Right lung (tissue), 10 donors: ENCODE results near the gene PTF1A. TPM values are rescaled to one million over a fixed set of nuclear protein-coding genes. Genes with fewer than 3 reads are reported as not detected.
A peak's percentile ranks its signal among the peaks of the same experiment; 100 is the strongest.

Experiments used
- DNase-seq, 2 donors: peaks; one replicate each; pipeline ENCODE4 v3.0.0-alpha.2; 2013
- long read RNA-seq, 8 donors: transcript quantifications; one replicate each; lab custom pipeline, GENCODE V29; 2026
- polyA plus RNA-seq, 5 donors: library from polyadenylated mRNA; unstranded; fragments of 120-200 nt; gene quantifications; one replicate each; pipeline versions ENCODE4 v1.2.1 to v1.2.3, GENCODE V29; 2013; ENCODE audit warnings: inconsistent platforms in 1 of 5, low replicate concordance in 1 of 5; ENCODE audit not compliant: insufficient read length in 5 of 5, insufficient read depth in 1 of 5

The PTF1A gene
- under 1 TPM in 1 of 5 donors, not detected in 4; 0.36 TPM for polyA plus RNA-seq
- long read RNA-seq, donor 1: 0 reads
- long read RNA-seq, donor 2: 0 reads
- long read RNA-seq, donor 3: 0 reads
- long read RNA-seq, donor 4: 0 reads
- long read RNA-seq, donor 5: 0 reads
- long read RNA-seq, donor 6: 0 reads
- long read RNA-seq, donor 7: 0 reads
- long read RNA-seq, donor 8: 0 reads

GRCh38 chr10:23191764-23192711 lies at the start of gene PTF1A:
Gene PTF1A (plus strand): TSS chr10:23192312. CDS start chr10:23192531, 219 bp downstream.
- DNase-seq: no peak

GRCh38 chr10:23146258-23146657 lies 45.9 kb upstream of the PTF1A start:
- DNase-seq: no peak

GRCh38 chr10:23147035-23147434 lies 45.1 kb upstream of the PTF1A start:
- DNase-seq: no peak

GRCh38 chr10:23148214-23148613 lies 43.9 kb upstream of the PTF1A start:
- no peak for DNase-seq

- no peak for DNase-seq
These were observed 42.0 kb upstream of the PTF1A start for GRCh38 chr10:23150091-23150490.

GRCh38 chr10:23150610-23151009 lies 41.5 kb upstream of the PTF1A start:
- no peak for DNase-seq

GRCh38 chr10:23151071-23151470 lies 41.0 kb upstream of the PTF1A start:
- DNase-seq: no peak

- no peak for DNase-seq
These were observed 36.9 kb upstream of the PTF1A start for GRCh38 chr10:23155169-23155568.

GRCh38 chr10:23156447-23157150 lies 35.5 kb upstream of the PTF1A start:
- DNase-seq: no peak

GRCh38 chr10:23157239-23157681 lies 34.9 kb upstream of the PTF1A start:
- DNase-seq: no peak

- DNase-seq: no peak
These were observed 34.3 kb upstream of the PTF1A start for GRCh38 chr10:23157691-23158369.

- DNase-seq: peak; percentile 38 to 52
These were observed 33.7 kb upstream of the PTF1A start for GRCh38 chr10:23158370-23158769.

GRCh38 chr10:23171232-23171876 lies 20.8 kb upstream of the PTF1A start:
- DNase-seq: peak in 1 of 2 donors; percentile 42

GRCh38 chr10:23172429-23173213 lies 19.5 kb upstream of the PTF1A start:
- no peak for DNase-seq

GRCh38 chr10:23173214-23174073 lies 18.7 kb upstream of the PTF1A start:
- DNase-seq: no peak

- DNase-seq: no peak
These were observed 17.8 kb upstream of the PTF1A start for GRCh38 chr10:23174074-23174976.

- DNase-seq: no peak
These were observed 17.1 kb upstream of the PTF1A start for GRCh38 chr10:23174977-23175512.

- DNase-seq: no peak
These were observed 5.9 kb upstream of the PTF1A start for GRCh38 chr10:23186178-23186577.
